SK-N-SH treated with all-trans-retinoic acid at 6 μM for 48 hours (cell line): ENCODE data around the gene MARK1.

Experiments
- ATAC-seq: fragments of 200-7000 bp; cut with Tn5 transposase; 3 replicates; pipeline ENCODE4 v1.9.1; 2020; ENCODE audit warnings: mild to moderate bottlenecking, moderate library complexity
- ARNTL ChIP-seq: fragments of 450-650 bp; formaldehyde crosslinking; IDR thresholded peaks from 2 replicates; pipeline ENCODE4 v1.5.0; 2020; ENCODE audit warnings: low read depth, mild to moderate bottlenecking, moderate library complexity, borderline replicate concordance
- BACH2 ChIP-seq: fragments of 250-450 bp; sonication (Bioruptor Pico); IDR thresholded peaks from 2 replicates; pipeline ENCODE4 v1.9.0; 2021; ENCODE audit warnings: mild to moderate bottlenecking, borderline replicate concordance
- CSDC2 ChIP-seq: fragments of 250-450 bp; sonication (Bioruptor Pico); IDR thresholded peaks from 2 replicates; pipeline ENCODE4 v1.5.0; 2020; ENCODE audit warnings: mild to moderate bottlenecking, moderate library complexity
- CSRNP3 ChIP-seq: fragments of 250-450 bp; sonication (Bioruptor Pico); IDR thresholded peaks from 2 replicates; pipeline ENCODE4 v1.5.1; 2021; ENCODE audit warnings: mild to moderate bottlenecking, moderate library complexity
- ESRRG ChIP-seq: fragments of 250-450 bp; sonication (Bioruptor Pico); IDR thresholded peaks from 2 replicates; pipeline ENCODE4 v1.6.1; 2021; ENCODE audit warnings: mild to moderate bottlenecking
- ISL1 ChIP-seq: fragments of 250-450 bp; sonication (Bioruptor Pico); IDR thresholded peaks from 2 replicates; pipeline ENCODE4 v2.1.2; 2022; ENCODE audit warnings: mild to moderate bottlenecking, moderate library complexity
- OSR1 ChIP-seq: fragments of 250-450 bp; sonication (Bioruptor Pico); IDR thresholded peaks from 2 replicates; pipeline ENCODE4 v1.8.0; 2022; ENCODE audit warnings: moderate library complexity, mild to moderate bottlenecking, inconsistent platforms
- PATZ1 ChIP-seq: fragments of 250-450 bp; sonication (Bioruptor Pico); IDR thresholded peaks from 2 replicates; pipeline ENCODE4 v1.8.0; 2020; ENCODE audit warnings: mild to moderate bottlenecking, moderate library complexity, borderline replicate concordance
- PPARA ChIP-seq: fragments of 250-450 bp; sonication (Bioruptor Pico); IDR thresholded peaks from 2 replicates; pipeline ENCODE4 v1.5.0; 2020; ENCODE audit warnings: mild to moderate bottlenecking, borderline replicate concordance
- RARB ChIP-seq: fragments of 250-450 bp; sonication (Bioruptor Pico); IDR thresholded peaks from 2 replicates; pipeline ENCODE4 v1.8.0; 2021; ENCODE audit warnings: mild to moderate bottlenecking, moderate library complexity
- TCF4 ChIP-seq: fragments of 250-450 bp; sonication (Bioruptor Pico); IDR thresholded peaks from 2 replicates; pipeline ENCODE4 v1.8.0; 2021; ENCODE audit warnings: mild to moderate bottlenecking, moderate library complexity, borderline replicate concordance
- TOX ChIP-seq: fragments of 250-450 bp; sonication (Bioruptor Pico); IDR thresholded peaks from 2 replicates; pipeline ENCODE4 v1.8.0; 2021; ENCODE audit warnings: mild to moderate bottlenecking, moderate library complexity, borderline replicate concordance
- ZC3H10 ChIP-seq: fragments of 250-450 bp; sonication (Bioruptor Pico); IDR thresholded peaks from 2 replicates; pipeline ENCODE4 v1.5.1; 2021; ENCODE audit warnings: mild to moderate bottlenecking, moderate library complexity
- ZFP3 ChIP-seq: fragments of 250-450 bp; sonication (Bioruptor Pico); IDR thresholded peaks from 2 replicates; pipeline ENCODE4 v1.5.0; 2020; ENCODE audit warnings: mild to moderate bottlenecking, moderate library complexity
- ZFP30 ChIP-seq: fragments of 450-650 bp; formaldehyde crosslinking; IDR thresholded peaks from 2 replicates; pipeline ENCODE4 v1.5.0; 2022; ENCODE audit warnings: mild to moderate bottlenecking, moderate library complexity
- ZNF8 ChIP-seq: fragments of 450-650 bp; formaldehyde crosslinking; IDR thresholded peaks from 2 replicates; pipeline ENCODE4 v1.5.0; 2020; ENCODE audit warnings: mild to moderate bottlenecking, moderate library complexity
- TF ChIP-seq, protein P1 (sequence below): fragments of 250-450 bp; sonication (Bioruptor Pico); IDR thresholded peaks from 2 replicates; pipeline ENCODE4 v1.8.0; 2021; ENCODE audit warnings: low read depth, mild to moderate bottlenecking, moderate library complexity, borderline replicate concordance
- TF ChIP-seq, protein P2 (sequence below): fragments of 250-450 bp; sonication (Bioruptor Pico); IDR thresholded peaks from 2 replicates; pipeline ENCODE4 v1.5.1; 2020; ENCODE audit warnings: low read depth, mild to moderate bottlenecking, moderate library complexity
- TF ChIP-seq, protein P3 (sequence below): fragments of 250-450 bp; sonication (Bioruptor Pico); IDR thresholded peaks from 2 replicates; pipeline ENCODE4 v1.5.0; 2020; ENCODE audit warnings: mild to moderate bottlenecking, moderate library complexity

The MARK1 gene

GRCh38 chr1:220690140-220691052 is 162.5 kb downstream of the MARK1 start, which contains the start of gene C1orf115:
Gene C1orf115 (plus strand): TSS chr1:220690363. CDS start chr1:220690403, 40 bp downstream.
- peak; percentile 97 for ATAC-seq

DNA sequence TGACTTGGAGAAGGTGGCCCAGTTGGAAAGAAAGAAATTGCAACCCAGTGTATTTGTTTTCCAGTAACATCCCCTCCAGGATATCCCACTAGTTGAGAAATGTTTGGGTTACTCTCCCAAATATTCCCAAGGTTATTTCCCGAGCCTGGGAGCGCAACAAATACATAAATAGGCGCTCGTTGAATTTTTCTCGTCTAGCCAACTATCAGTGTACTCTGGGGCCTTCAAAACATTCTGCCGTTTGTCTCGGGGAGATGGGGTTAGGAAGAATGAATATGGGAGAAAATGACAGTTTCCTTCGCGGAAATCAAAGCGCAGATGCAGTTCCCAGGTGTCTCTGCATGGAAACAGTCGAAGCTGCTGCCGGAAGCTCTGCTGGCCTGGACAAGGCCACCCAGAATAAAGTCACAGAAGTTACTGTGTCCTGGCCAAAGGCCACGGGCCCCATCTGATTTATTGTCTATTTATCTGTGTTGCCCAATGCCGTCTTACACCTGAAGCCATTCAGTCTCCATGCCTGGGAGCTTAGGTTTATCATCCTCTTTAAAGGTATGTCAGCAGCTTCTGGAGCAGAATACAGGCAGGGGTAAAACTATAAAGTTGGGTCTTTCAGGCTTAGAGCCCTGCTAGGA is 163.2 kb downstream of the MARK1 start:
- no peak for ATAC-seq
- TF ChIP-seq RARB (no peak), CSDC2 (CRISPR knock-in tag) (no peak), OSR1 (CRISPR knock-in tag) (no peak), TOX (CRISPR knock-in tag) (no peak), PATZ1 (no peak), ZC3H10 (CRISPR knock-in tag) (no peak), ZFP3 (CRISPR knock-in tag) (no peak), ESRRG (no peak), ZFP30 (CRISPR knock-in tag) (no peak), ZNF8 (CRISPR knock-in tag) (no peak), ISL1 (CRISPR knock-in tag) (no peak), PPARA (no peak), CSRNP3 (CRISPR knock-in tag) (no peak), BACH2 (CRISPR knock-in tag) (no peak), ARNTL (no peak), TCF4 (no peak)
- TF ChIP-seq, protein P1, sequence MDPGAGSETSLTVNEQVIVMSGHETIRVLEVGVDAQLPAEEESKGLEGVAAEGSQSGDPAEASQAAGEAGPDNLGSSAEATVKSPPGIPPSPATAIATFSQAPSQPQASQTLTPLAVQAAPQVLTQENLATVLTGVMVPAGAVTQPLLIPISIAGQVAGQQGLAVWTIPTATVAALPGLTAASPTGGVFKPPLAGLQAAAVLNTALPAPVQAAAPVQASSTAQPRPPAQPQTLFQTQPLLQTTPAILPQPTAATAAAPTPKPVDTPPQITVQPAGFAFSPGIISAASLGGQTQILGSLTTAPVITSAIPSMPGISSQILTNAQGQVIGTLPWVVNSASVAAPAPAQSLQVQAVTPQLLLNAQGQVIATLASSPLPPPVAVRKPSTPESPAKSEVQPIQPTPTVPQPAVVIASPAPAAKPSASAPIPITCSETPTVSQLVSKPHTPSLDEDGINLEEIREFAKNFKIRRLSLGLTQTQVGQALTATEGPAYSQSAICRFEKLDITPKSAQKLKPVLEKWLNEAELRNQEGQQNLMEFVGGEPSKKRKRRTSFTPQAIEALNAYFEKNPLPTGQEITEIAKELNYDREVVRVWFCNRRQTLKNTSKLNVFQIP (CRISPR knock-in tag) = no peak
- TF ChIP-seq, protein P2, sequence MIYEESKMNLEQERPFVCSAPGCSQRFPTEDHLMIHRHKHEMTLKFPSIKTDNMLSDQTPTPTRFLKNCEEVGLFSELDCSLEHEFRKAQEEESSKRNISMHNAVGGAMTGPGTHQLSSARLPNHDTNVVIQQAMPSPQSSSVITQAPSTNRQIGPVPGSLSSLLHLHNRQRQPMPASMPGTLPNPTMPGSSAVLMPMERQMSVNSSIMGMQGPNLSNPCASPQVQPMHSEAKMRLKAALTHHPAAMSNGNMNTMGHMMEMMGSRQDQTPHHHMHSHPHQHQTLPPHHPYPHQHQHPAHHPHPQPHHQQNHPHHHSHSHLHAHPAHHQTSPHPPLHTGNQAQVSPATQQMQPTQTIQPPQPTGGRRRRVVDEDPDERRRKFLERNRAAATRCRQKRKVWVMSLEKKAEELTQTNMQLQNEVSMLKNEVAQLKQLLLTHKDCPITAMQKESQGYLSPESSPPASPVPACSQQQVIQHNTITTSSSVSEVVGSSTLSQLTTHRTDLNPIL (CRISPR knock-in tag) = no peak
- TF ChIP-seq, protein P3, sequence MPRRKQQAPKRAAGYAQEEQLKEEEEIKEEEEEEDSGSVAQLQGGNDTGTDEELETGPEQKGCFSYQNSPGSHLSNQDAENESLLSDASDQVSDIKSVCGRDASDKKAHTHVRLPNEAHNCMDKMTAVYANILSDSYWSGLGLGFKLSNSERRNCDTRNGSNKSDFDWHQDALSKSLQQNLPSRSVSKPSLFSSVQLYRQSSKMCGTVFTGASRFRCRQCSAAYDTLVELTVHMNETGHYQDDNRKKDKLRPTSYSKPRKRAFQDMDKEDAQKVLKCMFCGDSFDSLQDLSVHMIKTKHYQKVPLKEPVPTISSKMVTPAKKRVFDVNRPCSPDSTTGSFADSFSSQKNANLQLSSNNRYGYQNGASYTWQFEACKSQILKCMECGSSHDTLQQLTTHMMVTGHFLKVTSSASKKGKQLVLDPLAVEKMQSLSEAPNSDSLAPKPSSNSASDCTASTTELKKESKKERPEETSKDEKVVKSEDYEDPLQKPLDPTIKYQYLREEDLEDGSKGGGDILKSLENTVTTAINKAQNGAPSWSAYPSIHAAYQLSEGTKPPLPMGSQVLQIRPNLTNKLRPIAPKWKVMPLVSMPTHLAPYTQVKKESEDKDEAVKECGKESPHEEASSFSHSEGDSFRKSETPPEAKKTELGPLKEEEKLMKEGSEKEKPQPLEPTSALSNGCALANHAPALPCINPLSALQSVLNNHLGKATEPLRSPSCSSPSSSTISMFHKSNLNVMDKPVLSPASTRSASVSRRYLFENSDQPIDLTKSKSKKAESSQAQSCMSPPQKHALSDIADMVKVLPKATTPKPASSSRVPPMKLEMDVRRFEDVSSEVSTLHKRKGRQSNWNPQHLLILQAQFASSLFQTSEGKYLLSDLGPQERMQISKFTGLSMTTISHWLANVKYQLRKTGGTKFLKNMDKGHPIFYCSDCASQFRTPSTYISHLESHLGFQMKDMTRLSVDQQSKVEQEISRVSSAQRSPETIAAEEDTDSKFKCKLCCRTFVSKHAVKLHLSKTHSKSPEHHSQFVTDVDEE (CRISPR knock-in tag) = no peak
- TF ChIP-seq, all 23 proteins: peak for 0

More at GRCh38 chr1:220690140-220691052, 162.5 kb downstream of the MARK1 start, which contains the start of gene C1orf115:
- TF ChIP-seq TCF4 (no peak), ZFP30 (CRISPR knock-in tag) (no peak), OSR1 (CRISPR knock-in tag) (no peak)
- TF ChIP-seq, protein P3 (CRISPR knock-in tag) = 0 out of 2 replicates have a peak, but pooled peaks have one; percentile 37
